A549 (cell line): ENCODE data around the gene SH3RF1.

Experiments used
- BHLHE40 ChIP-seq: IDR thresholded peaks from 2 replicates; pipeline ENCODE4 v1.6.1; 2012; ENCODE audit warnings: low read depth, low read length, inconsistent platforms
- CTCF ChIP-seq: fragments of >200 bp; sonication (Bioruptor Twin); formaldehyde crosslinking; IDR thresholded peaks from 3 replicates; pipeline ENCODE4 v1.5.1; 2016
- HOXB13 ChIP-seq: fragments of 250-450 bp; sonication (Bioruptor Pico); IDR thresholded peaks from 2 replicates; pipeline ENCODE4 v1.5.0; 2020; ENCODE audit warnings: low read depth, mild to moderate bottlenecking, moderate library complexity
- POLR2A ChIP-seq: IDR thresholded peaks from 2 replicates; pipeline ENCODE4 v1.6.1; 2012; ENCODE audit warnings: mild to moderate bottlenecking, low read length
- RCOR1 ChIP-seq: fragments of 150-350 bp; IDR thresholded peaks from 2 replicates; pipeline ENCODE4 v1.6.1; 2014; ENCODE audit warnings: antibody characterized with exemption, low read length, low read depth
- SREBF2 ChIP-seq: fragments of 450-650 bp; IDR thresholded peaks from 2 replicates; pipeline ENCODE4 v1.6.1; 2014; ENCODE audit warnings: mild to moderate bottlenecking, moderate library complexity
- TF ChIP-seq, protein P1 (sequence below): fragments of >200 bp; sonication (Bioruptor Twin); formaldehyde crosslinking; IDR thresholded peaks from 3 replicates; pipeline ENCODE4 v1.6.1; 2016
- TF ChIP-seq, protein P2 (sequence below): fragments of 200-600 bp; sonication (generic); IDR thresholded peaks from 2 replicates; pipeline ENCODE4 v1.6.1; 2016; ENCODE audit warnings: antibody characterized with exemption, mild to moderate bottlenecking, moderate library complexity
- TF ChIP-seq, protein P3 (sequence below): IDR thresholded peaks from 2 replicates; pipeline ENCODE4 v1.6.1; 2012; ENCODE audit warnings: low read depth, borderline replicate concordance

GRCh38 chr4:169248645-169249044, 22.1 kb downstream of the SH3RF1 start:
- TF ChIP-seq POLR2A (no peak), CTCF (no peak), SREBF2 (no peak), RCOR1 (no peak), HOXB13 (no peak), BHLHE40 (no peak)
- TF ChIP-seq, protein P1, sequence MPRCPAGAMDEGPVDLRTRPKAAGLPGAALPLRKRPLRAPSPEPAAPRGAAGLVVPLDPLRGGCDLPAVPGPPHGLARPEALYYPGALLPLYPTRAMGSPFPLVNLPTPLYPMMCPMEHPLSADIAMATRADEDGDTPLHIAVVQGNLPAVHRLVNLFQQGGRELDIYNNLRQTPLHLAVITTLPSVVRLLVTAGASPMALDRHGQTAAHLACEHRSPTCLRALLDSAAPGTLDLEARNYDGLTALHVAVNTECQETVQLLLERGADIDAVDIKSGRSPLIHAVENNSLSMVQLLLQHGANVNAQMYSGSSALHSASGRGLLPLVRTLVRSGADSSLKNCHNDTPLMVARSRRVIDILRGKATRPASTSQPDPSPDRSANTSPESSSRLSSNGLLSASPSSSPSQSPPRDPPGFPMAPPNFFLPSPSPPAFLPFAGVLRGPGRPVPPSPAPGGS = no peak
- TF ChIP-seq, protein P2, sequence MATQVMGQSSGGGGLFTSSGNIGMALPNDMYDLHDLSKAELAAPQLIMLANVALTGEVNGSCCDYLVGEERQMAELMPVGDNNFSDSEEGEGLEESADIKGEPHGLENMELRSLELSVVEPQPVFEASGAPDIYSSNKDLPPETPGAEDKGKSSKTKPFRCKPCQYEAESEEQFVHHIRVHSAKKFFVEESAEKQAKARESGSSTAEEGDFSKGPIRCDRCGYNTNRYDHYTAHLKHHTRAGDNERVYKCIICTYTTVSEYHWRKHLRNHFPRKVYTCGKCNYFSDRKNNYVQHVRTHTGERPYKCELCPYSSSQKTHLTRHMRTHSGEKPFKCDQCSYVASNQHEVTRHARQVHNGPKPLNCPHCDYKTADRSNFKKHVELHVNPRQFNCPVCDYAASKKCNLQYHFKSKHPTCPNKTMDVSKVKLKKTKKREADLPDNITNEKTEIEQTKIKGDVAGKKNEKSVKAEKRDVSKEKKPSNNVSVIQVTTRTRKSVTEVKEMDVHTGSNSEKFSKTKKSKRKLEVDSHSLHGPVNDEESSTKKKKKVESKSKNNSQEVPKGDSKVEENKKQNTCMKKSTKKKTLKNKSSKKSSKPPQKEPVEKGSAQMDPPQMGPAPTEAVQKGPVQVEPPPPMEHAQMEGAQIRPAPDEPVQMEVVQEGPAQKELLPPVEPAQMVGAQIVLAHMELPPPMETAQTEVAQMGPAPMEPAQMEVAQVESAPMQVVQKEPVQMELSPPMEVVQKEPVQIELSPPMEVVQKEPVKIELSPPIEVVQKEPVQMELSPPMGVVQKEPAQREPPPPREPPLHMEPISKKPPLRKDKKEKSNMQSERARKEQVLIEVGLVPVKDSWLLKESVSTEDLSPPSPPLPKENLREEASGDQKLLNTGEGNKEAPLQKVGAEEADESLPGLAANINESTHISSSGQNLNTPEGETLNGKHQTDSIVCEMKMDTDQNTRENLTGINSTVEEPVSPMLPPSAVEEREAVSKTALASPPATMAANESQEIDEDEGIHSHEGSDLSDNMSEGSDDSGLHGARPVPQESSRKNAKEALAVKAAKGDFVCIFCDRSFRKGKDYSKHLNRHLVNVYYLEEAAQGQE = no peak
- TF ChIP-seq, protein P3, sequence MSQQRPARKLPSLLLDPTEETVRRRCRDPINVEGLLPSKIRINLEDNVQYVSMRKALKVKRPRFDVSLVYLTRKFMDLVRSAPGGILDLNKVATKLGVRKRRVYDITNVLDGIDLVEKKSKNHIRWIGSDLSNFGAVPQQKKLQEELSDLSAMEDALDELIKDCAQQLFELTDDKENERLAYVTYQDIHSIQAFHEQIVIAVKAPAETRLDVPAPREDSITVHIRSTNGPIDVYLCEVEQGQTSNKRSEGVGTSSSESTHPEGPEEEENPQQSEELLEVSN = no peak
